Keratinocyte (primary cell): ENCODE results near the gene NIT1. TPM values are rescaled to one million over a fixed set of nuclear protein-coding genes. Genes with fewer than 3 reads are reported as not detected.

Source experiments
- DNase-seq: peaks from one replicate; pipeline ENCODE4 v3.0.0-alpha.2; 2011; ENCODE audit warnings: low read depth, missing footprints, low spot score
- FAIRE-seq: peaks from 2 replicates; lab custom pipeline; 2011; peaks lifted over from hg19 to GRCh38; lab: Jason Lieb, UNC
- H2AFZ ChIP-seq: 2 replicates; pipeline ENCODE4 v1.6.0; 2012; ENCODE audit warnings: low read length, control low read depth, inconsistent platforms; ENCODE audit not compliant: control insufficient read depth
- H3K27ac ChIP-seq: 2 replicates; pipeline ENCODE4 v1.5.1; 2011; ENCODE audit warnings: low read length; ENCODE audit not compliant: control insufficient read depth, insufficient read depth
- H3K27me3 ChIP-seq: 3 replicates; pipeline ENCODE4 v1.6.0; 2011; ENCODE audit warnings: low read length; ENCODE audit not compliant: control insufficient read depth, insufficient read depth; ENCODE audit errors: extremely low read depth
- H3K36me3 ChIP-seq, 2 experiments: 2 replicates in 1 of 2; 3 replicates in 1 of 2; pipeline ENCODE4 v1.5.1; 2011; ENCODE audit warnings: low read length in 2 of 2, mild to moderate bottlenecking in 1 of 2; ENCODE audit not compliant: control insufficient read depth in 2 of 2, insufficient read depth in 2 of 2; ENCODE audit errors: extremely low read depth in 1 of 2
- H3K4me1 ChIP-seq: 3 replicates; pipeline ENCODE4 v1.5.1; 2011; ENCODE audit warnings: low read length; ENCODE audit not compliant: control insufficient read depth, insufficient read depth; ENCODE audit errors: extremely low read depth
- H3K4me2 ChIP-seq: 3 replicates; pipeline ENCODE4 v1.6.0; 2011; ENCODE audit warnings: low read depth, low read length; ENCODE audit not compliant: control insufficient read depth, insufficient read depth; ENCODE audit errors: extremely low read depth
- H3K4me3 ChIP-seq, 3 experiments: fragments of 200-600 bp in 1 of 3; sonication (generic) in 1 of 3; 2 replicates in 2 of 3; 3 replicates in 1 of 3; pipeline ENCODE4 v1.5.1; 2011 to 2016; ENCODE audit warnings: low read length in 3 of 3, mild to moderate bottlenecking in 3 of 3, control low read depth in 2 of 3, inconsistent platforms in 1 of 3, low read depth in 1 of 3, mixed read lengths in 1 of 3, mixed run types in 1 of 3, moderate library complexity in 1 of 3; ENCODE audit not compliant: control insufficient read depth in 2 of 3, insufficient read depth in 2 of 3; ENCODE audit errors: extremely low read depth in 1 of 3
- H3K79me2 ChIP-seq: 2 replicates; pipeline ENCODE4 v1.6.0; 2012; ENCODE audit warnings: low read length; ENCODE audit not compliant: control insufficient read depth, insufficient read depth
- H3K9ac ChIP-seq: 3 replicates; pipeline ENCODE4 v1.6.0; 2011; ENCODE audit warnings: low read length; ENCODE audit not compliant: control insufficient read depth, insufficient read depth; ENCODE audit errors: extremely low read depth
- H3K9me1 ChIP-seq: 3 replicates; pipeline ENCODE4 v1.6.0; 2011; ENCODE audit warnings: low read length; ENCODE audit not compliant: control insufficient read depth, insufficient read depth; ENCODE audit errors: extremely low read depth
- H3K9me3 ChIP-seq: 2 replicates; pipeline ENCODE4 v1.5.1; 2012; ENCODE audit warnings: low read depth, low read length; ENCODE audit not compliant: control insufficient read depth
- H4K20me1 ChIP-seq: 3 replicates; pipeline ENCODE4 v1.6.0; 2011; ENCODE audit warnings: low read length; ENCODE audit not compliant: control insufficient read depth, insufficient read depth; ENCODE audit errors: extremely low read depth
- EZH2 ChIP-seq: IDR thresholded peaks from one replicate; pipeline ENCODE4 v1.6.1; 2012; ENCODE audit warnings: inconsistent platforms, mild to moderate bottlenecking, low read length, moderate library complexity
- dilution Hi-C: fragments of 300-500 bp; cut with MboI; formaldehyde crosslinking; loops from one replicate; pipeline ENCODE4 v1.7.0; 2020; ENCODE audit warnings: low sequenced_read_pairs; ENCODE audit not compliant: extremely low pct_ligation_motif_present
- polyA plus RNA-seq, 5 experiments: library from polyadenylated mRNA; depleted of rRNA in 3 of 5; stranded (reverse) in 3 of 5; stranded (forward) in 1 of 5; unstranded in 1 of 5; fragments of >200 nt; gene quantifications; 1 replicate in 1 of 5; 2 replicates in 3 of 5; 3 replicates in 1 of 5; pipeline versions ENCODE4 v1.2.1 to v1.2.3, GENCODE V29; 2011 to 2012; ENCODE audit warnings: missing spikeins in 2 of 5, low read depth in 1 of 5, low replicate concordance in 1 of 5
- TF ChIP-seq, protein P1 (sequence below), 3 experiments: IDR thresholded peaks in 1 of 3; conservative IDR thresholded peaks in 1 of 3; optimal IDR thresholded peaks in 1 of 3; 2 replicates in 2 of 3; 3 replicates in 1 of 3; pipeline versions ENCODE3 to v1.5.1; 2011; ENCODE audit warnings: low read length in 3 of 3, mild to moderate bottlenecking in 3 of 3, moderate library complexity in 2 of 3, control low read depth in 1 of 3, inconsistent platforms in 1 of 3; ENCODE audit not compliant: insufficient read depth in 2 of 3; ENCODE audit errors: extremely low read depth in 1 of 3

The NIT1 gene
- polyA plus RNA-seq, 1 donor (not counting 4 experiments of a cell fraction or from before 2014, with no cell fraction given), result 22.9 TPM

DNA sequence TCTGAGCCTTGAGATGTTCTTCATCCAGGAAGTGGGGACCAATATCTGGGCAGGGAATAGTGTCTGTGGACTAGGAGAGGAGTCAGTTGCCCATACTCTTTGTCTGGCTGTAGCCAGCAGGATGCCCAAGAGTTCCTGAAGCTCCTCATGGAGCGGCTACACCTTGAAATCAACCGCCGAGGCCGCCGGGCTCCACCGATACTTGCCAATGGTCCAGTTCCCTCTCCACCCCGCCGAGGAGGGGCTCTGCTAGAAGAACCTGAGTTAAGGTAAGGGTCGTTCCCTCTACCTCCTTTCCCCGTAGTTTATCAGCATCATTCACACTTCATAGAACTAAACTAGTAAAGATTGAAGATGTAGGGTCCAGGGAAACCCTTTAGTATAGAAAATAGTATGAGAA lies 44.9 kb downstream of the NIT1 start:
- no peak overlapping the region for H3K9ac ChIP-seq
- TF ChIP-seq EZH2, result no peak
- dilution Hi-C loops, result no loop called here
- no peak overlapping the region for H3K4me2 ChIP-seq
- peaks cover 9 to 27% of the 10 kb centered on the region in 2 experiments for H3K36me3 ChIP-seq
- no peak overlapping the region for H3K4me3 ChIP-seq
- peaks cover 15% of the 10 kb centered on the region for H3K79me2 ChIP-seq
- peaks cover 33% of the 10 kb centered on the region for H3K4me1 ChIP-seq
- no peaks in the 10 kb centered on the region for H3K9me1 ChIP-seq
- no peaks in the 10 kb centered on the region for H4K20me1 ChIP-seq
- H3K27ac ChIP-seq, result no peak overlapping the region
- FAIRE-seq (no peak), DNase-seq (no peak)
- no peaks in the 10 kb centered on the region for H3K9me3 ChIP-seq
- no peak overlapping the region for H2AFZ ChIP-seq
- H3K27me3 ChIP-seq, result no peaks in the 10 kb centered on the region

DNA sequence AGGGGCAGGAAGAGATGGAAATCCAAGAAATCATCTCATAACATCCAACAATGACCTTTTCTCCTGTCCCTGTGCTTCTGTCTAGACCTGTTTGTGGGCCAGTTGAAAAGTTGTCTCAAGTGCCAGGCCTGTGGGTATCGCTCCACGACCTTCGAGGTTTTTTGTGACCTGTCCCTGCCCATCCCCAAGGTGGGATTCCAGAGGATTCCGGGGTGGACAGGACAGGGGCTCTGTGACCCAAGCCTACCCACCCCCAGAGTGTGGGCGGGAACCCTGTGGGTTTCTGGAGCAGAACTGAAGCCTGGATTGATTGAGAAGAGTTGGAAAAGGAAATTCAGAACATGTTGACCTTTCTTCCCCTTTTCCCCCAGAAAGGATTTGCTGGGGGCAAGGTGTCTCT lies 45.9 kb downstream of the NIT1 start:
- FAIRE-seq (no peak), DNase-seq (no peak)
- Histone ChIP-seq H3K9me3 (no peaks in the 10 kb centered on the region), H3K36me3 (peaks cover 7 to 27% of the 10 kb centered on the region in 2 experiments), H3K27me3 (no peaks in the 10 kb centered on the region), H3K4me3 (no peak overlapping the region), H3K4me2 (no peak overlapping the region), H3K9me1 (no peaks in the 10 kb centered on the region), H3K9ac (no peak overlapping the region), H2AFZ (no peak overlapping the region), H3K27ac (no peak overlapping the region), H4K20me1 (no peaks in the 10 kb centered on the region), H3K79me2 (peaks cover 15% of the 10 kb centered on the region), H3K4me1 (peaks cover 23% of the 10 kb centered on the region)
- TF ChIP-seq, protein P1, sequence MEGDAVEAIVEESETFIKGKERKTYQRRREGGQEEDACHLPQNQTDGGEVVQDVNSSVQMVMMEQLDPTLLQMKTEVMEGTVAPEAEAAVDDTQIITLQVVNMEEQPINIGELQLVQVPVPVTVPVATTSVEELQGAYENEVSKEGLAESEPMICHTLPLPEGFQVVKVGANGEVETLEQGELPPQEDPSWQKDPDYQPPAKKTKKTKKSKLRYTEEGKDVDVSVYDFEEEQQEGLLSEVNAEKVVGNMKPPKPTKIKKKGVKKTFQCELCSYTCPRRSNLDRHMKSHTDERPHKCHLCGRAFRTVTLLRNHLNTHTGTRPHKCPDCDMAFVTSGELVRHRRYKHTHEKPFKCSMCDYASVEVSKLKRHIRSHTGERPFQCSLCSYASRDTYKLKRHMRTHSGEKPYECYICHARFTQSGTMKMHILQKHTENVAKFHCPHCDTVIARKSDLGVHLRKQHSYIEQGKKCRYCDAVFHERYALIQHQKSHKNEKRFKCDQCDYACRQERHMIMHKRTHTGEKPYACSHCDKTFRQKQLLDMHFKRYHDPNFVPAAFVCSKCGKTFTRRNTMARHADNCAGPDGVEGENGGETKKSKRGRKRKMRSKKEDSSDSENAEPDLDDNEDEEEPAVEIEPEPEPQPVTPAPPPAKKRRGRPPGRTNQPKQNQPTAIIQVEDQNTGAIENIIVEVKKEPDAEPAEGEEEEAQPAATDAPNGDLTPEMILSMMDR (optimal IDR thresholded peaks at IDR 0.05 in 1 of 3, IDR thresholded peaks at IDR 0.05 in 1 of 3, conservative IDR thresholded peaks at IDR 0.05 in 1 of 3; ENCODE audit: extremely low read depth in 1 of 3, insufficient read depth in 2 of 3, low read length in 3 of 3), result no peak
- TF ChIP-seq EZH2, result no peak
- dilution Hi-C loops, result no loop called here
